ENCODE measurements around the gene RPS2. TPM values are rescaled to one million over a fixed set of nuclear protein-coding genes. Genes with fewer than 3 reads are reported as not detected.

RPS2 gene
- total RNA-seq, 1 donor from 2014 or later = 3,223 TPM

- DNase-seq (ENCODE audit: low spot score) = no peak
- no peak overlapping the region for H3K27ac Mint-ChIP-seq (ENCODE audit: unreplicated experiment)
- H3K4me1 Mint-ChIP-seq (ENCODE audit: unreplicated experiment) = peaks cover 14% of the 10 kb centered on the region
- TF ChIP-seq CTCF (IDR thresholded peaks at IDR 0.05; ENCODE audit: unreplicated experiment) = no peak
- H3K27me3 Mint-ChIP-seq (ENCODE audit: unreplicated experiment) = peaks cover 28% of the 10 kb centered on the region
- no peaks in the 10 kb centered on the region for H3K9me3 Mint-ChIP-seq (ENCODE audit: unreplicated experiment)
- no peaks in the 10 kb centered on the region for H3K36me3 Mint-ChIP-seq (ENCODE audit: low read depth, unreplicated experiment)
- no peak overlapping the region for H3K4me3 Mint-ChIP-seq (ENCODE audit: unreplicated experiment)
Observed at GRCh38 chr16:1980030-1980769, 15.6 kb upstream of the RPS2 start.

GRCh38 chr16:1979271-1980029 is 14.8 kb upstream of the RPS2 start:
- H3K4me1 Mint-ChIP-seq (ENCODE audit: unreplicated experiment) = peaks cover 11% of the 10 kb centered on the region
- no peaks in the 10 kb centered on the region for H3K9me3 Mint-ChIP-seq (ENCODE audit: unreplicated experiment)
- H3K4me3 Mint-ChIP-seq (ENCODE audit: unreplicated experiment) = no peak overlapping the region
- no peak for TF ChIP-seq CTCF (IDR thresholded peaks at IDR 0.05; ENCODE audit: unreplicated experiment)
- no peak for DNase-seq (ENCODE audit: low spot score)
- no peak overlapping the region for H3K27ac Mint-ChIP-seq (ENCODE audit: unreplicated experiment)
- no peaks in the 10 kb centered on the region for H3K36me3 Mint-ChIP-seq (ENCODE audit: low read depth, unreplicated experiment)
- H3K27me3 Mint-ChIP-seq (ENCODE audit: unreplicated experiment) = peaks cover 25% of the 10 kb centered on the region

- Mint-ChIP-seq H3K4me3 (ENCODE audit: unreplicated experiment) (no peak overlapping the region), H3K9me3 (ENCODE audit: unreplicated experiment) (no peaks in the 10 kb centered on the region), H3K27ac (ENCODE audit: unreplicated experiment) (no peak overlapping the region), H3K36me3 (ENCODE audit: low read depth, unreplicated experiment) (no peaks in the 10 kb centered on the region), H3K4me1 (ENCODE audit: unreplicated experiment) (peaks cover 11% of the 10 kb centered on the region), H3K27me3 (ENCODE audit: unreplicated experiment) (peaks cover 25% of the 10 kb centered on the region)
- no peak for DNase-seq (ENCODE audit: low spot score)
- TF ChIP-seq CTCF (IDR thresholded peaks at IDR 0.05; ENCODE audit: unreplicated experiment) = no peak
Observed at GRCh38 chr16:1978476-1979120, 14.0 kb upstream of the RPS2 start.

GRCh38 chr16:1977875-1978268 is 13.2 kb upstream of the RPS2 start:
- H3K4me1 Mint-ChIP-seq (ENCODE audit: unreplicated experiment) = peaks cover 8% of the 10 kb centered on the region
- H3K27ac Mint-ChIP-seq (ENCODE audit: unreplicated experiment) = no peak overlapping the region
- H3K9me3 Mint-ChIP-seq (ENCODE audit: unreplicated experiment) = no peaks in the 10 kb centered on the region
- TF ChIP-seq CTCF (IDR thresholded peaks at IDR 0.05; ENCODE audit: unreplicated experiment) = no peak
- no peak overlapping the region for H3K4me3 Mint-ChIP-seq (ENCODE audit: unreplicated experiment)
- H3K36me3 Mint-ChIP-seq (ENCODE audit: low read depth, unreplicated experiment) = no peaks in the 10 kb centered on the region
- no peak for DNase-seq (ENCODE audit: low spot score)
- H3K27me3 Mint-ChIP-seq (ENCODE audit: unreplicated experiment) = peaks cover 24% of the 10 kb centered on the region

All from endothelial cell (in vitro differentiated cells).